MG63 (cell line): ENCODE data around the gene ZNF805. TPM values are rescaled to one million over a fixed set of nuclear protein-coding genes. Genes with fewer than 3 reads are reported as not detected.

Experiments
- DNase-seq: peaks from one replicate; pipeline ENCODE4 v3.0.0-alpha.2; 2020
- H3K27me3 ChIP-seq: fragments of 250-450 bp; sonication (Bioruptor Pico); 2 replicates; pipeline ENCODE4 v1.5.1; 2020; ENCODE audit warnings: mild to moderate bottlenecking, moderate library complexity
- H3K36me3 ChIP-seq: fragments of 250-450 bp; sonication (Bioruptor Pico); 2 replicates; pipeline ENCODE4 v1.5.1; 2020; ENCODE audit warnings: mild to moderate bottlenecking, moderate library complexity
- H3K4me3 ChIP-seq: fragments of 250-450 bp; sonication (Bioruptor Pico); 2 replicates; pipeline ENCODE4 v1.5.1; 2020; ENCODE audit warnings: mild to moderate bottlenecking, moderate library complexity
- H3K9me3 ChIP-seq: fragments of 250-450 bp; sonication (Bioruptor Pico); 2 replicates; pipeline ENCODE4 v1.5.1; 2020; ENCODE audit warnings: mild to moderate bottlenecking, moderate library complexity
- total RNA-seq: library from RNA; depleted of rRNA; stranded (reverse); fragments of >200 nt; shearing (Covaris generic); gene quantifications from 2 replicates; pipeline ENCODE4 v1.2.3, GENCODE V29; 2014; ENCODE audit warnings: low replicate concordance; rRNA removed

ZNF805 gene
- total RNA-seq, 1 experiment from 2014 or later = 12.7 TPM

DNA sequence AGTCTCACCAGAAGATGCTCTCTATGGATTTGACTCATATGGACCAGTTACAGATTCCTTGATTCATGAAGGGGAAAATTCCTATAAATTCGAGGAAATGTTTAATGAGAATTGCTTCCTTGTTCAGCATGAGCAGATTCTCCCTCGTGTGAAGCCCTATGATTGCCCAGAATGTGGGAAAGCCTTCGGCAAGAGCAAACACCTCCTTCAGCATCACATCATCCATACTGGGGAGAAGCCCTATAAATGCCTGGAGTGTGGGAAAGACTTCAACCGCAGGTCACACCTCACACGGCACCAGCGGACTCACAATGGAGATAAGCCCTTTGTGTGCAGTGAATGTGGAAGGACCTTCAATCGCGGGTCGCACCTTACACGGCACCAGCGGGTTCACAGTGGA is 50.5 kb downstream of the ZNF805 start:
- no peak for DNase-seq
- Histone ChIP-seq H3K27me3 (no peaks in the 10 kb centered on the region), H3K36me3 (peaks cover 100% of the 10 kb centered on the region), H3K9me3 (peaks cover 72% of the 10 kb centered on the region), H3K4me3 (no peak overlapping the region)

DNA sequence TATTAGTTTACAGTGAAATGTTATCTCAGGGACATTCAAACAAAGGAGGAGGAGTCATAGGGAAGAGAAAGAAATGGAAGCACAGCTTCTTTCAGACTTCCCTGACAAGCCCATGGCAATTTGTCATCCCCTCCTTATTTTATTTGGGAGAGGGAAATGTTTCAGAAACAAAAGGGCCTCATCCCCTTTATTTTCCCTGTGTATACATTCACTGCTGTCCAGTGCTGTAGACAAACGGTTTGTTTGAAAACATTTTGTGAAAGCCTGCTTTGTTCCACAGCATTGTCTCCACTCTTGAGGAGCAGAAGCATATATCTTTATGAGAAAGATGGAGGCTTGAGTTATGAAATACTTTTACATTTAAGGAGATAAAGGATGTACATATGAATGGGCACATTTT is 52.1 kb downstream of the ZNF805 start:
- H3K27me3 ChIP-seq = no peaks in the 10 kb centered on the region
- no peak overlapping the region for H3K4me3 ChIP-seq
- no peak for DNase-seq
- H3K36me3 ChIP-seq = peaks cover 99% of the 10 kb centered on the region
- H3K9me3 ChIP-seq = peaks cover 64% of the 10 kb centered on the region

DNA sequence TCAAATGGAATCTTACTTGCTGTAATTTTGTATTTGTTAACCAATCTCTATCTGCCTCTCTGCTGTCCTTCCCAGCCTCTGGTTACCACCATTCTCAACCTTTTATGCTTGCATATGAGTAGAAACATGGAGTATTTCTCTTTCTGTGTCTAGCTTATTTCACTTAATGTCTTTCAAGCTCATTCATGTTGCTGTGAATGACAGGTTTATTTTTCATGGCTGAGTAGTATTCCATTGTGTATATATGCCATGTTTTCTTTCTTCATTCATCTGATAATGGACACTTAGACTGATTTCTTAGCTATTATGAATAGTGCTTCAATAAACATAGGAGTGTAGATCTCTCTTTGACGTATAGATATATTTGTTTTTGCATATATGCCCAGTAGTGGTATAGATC is 53.3 kb downstream of the ZNF805 start:
- no peak overlapping the region for H3K4me3 ChIP-seq
- peaks cover 97% of the 10 kb centered on the region for H3K36me3 ChIP-seq
- peaks cover 61% of the 10 kb centered on the region for H3K9me3 ChIP-seq
- no peaks in the 10 kb centered on the region for H3K27me3 ChIP-seq
- DNase-seq = no peak

DNA sequence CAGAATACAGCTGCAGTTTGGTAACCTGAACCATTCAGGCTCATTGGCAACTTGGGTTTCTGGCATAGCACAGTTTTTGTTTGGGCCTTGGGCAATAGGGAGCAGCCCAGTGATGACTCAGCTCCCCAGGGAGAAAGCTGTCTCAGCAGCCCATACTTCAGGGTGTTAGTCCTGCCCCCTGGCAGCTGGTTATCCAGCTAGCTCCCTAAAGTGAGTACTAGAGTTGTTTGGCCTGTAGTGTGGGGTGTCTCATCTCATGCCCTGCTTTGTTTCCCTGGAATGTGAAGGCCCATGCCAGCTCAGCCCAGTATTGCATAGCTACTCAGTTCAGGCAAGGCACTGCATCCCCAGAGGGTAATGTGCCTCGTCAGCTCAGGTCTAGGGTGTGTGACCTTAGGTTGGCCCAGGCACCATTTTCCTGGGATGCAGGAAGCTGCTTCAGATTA is 61.6 kb downstream of the ZNF805 start:
- DNase-seq = peak; percentile 98
- Histone ChIP-seq H3K27me3 (0 out of 2 replicates have a peak, but pooled peaks cover 2% of the 10 kb centered on the region), H3K4me3 (no peak overlapping the region), H3K36me3 (peaks cover 92% of the 10 kb centered on the region), H3K9me3 (peaks cover 8% of the 10 kb centered on the region; the same call in 1 of the 2 replicates)

DNA sequence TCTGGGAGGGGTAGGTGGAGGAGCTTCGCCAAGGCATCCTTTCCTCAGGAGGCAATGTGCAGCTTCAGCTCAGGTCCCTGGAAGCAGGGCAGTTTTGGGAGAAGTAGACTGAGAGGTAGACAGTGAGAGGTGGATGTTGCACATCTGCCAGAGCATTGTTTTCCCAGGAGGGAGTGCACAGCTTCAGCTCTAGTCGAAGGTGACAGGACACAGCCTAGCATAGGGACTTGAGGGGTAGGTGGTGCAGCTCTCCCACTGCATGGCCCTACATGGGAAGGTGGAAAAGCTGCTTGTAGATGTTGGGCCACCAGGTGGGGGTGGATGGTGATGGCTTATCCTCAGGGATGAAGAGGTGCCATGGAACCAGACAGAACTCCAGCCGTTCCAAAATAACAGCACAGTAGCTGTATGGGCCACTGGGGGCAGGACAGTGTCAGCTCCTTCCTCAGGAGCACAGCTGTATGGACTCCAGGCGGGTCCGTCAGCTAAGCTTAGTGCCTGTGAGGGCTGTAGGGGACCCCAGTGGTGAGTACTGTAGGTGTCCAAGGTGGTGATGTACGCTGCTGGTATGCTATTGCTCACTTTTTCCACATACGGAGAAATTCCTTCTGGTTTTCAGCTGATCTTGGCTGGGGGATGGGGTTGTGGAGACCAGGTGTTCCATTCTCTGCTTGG is 62.4 kb downstream of the ZNF805 start:
- H3K27me3 ChIP-seq = 0 out of 2 replicates have a peak, but pooled peaks cover 2% of the 10 kb centered on the region
- peaks cover 85% of the 10 kb centered on the region for H3K36me3 ChIP-seq
- no peak overlapping the region for H3K4me3 ChIP-seq
- H3K9me3 ChIP-seq = peaks cover 5% of the 10 kb centered on the region; the same call in 1 of the 2 replicates
- no peak for DNase-seq

Other genes starting within 250 kb of the ZNF805 start
- gene USP29, start 120.6 kb upstream of the ZNF805 start, total RNA-seq = not detected in 2 replicates
- gene ZIM3, start 95.4 kb upstream of the ZNF805 start, total RNA-seq = not detected in 2 replicates
- gene DUXA, start 73.1 kb upstream of the ZNF805 start, total RNA-seq = not detected in 2 replicates
- 11.2 and 24.6 TPM in 2 replicates for gene ZNF264, start 49.1 kb upstream of the ZNF805 start, total RNA-seq
- gene AURKC, start 9.6 kb upstream of the ZNF805 start, total RNA-seq = 0.39 and 0.46 TPM in 2 replicates
- gene ZNF460, start 39.9 kb downstream of the ZNF805 start, total RNA-seq = 24.9 and 37.9 TPM in 2 replicates
- gene ZNF543, start 79.8 kb downstream of the ZNF805 start, total RNA-seq = 7.6 and 10.0 TPM in 2 replicates
- 10.6 and 11.9 TPM in 2 replicates for gene ZNF304, start 110.6 kb downstream of the ZNF805 start, total RNA-seq
- 13.6 and 42.5 TPM in 2 replicates for gene TRAPPC2B, start 122.9 kb downstream of the ZNF805 start, total RNA-seq
- gene ZNF547, start 122.9 kb downstream of the ZNF805 start, total RNA-seq = 6.5 and 10.6 TPM in 2 replicates
- 7.7 and 17.8 TPM in 2 replicates for gene ZNF548, start 149.2 kb downstream of the ZNF805 start, total RNA-seq
- gene ZNF17, start 170.5 kb downstream of the ZNF805 start, total RNA-seq = 7.9 and 15.9 TPM in 2 replicates
- gene ZNF749, start 194.7 kb downstream of the ZNF805 start, total RNA-seq = 15.6 and 15.9 TPM in 2 replicates
- gene VN1R1, start 216.5 kb downstream of the ZNF805 start, total RNA-seq = not detected in 2 replicates
- 3.3 and 4.7 TPM in 2 replicates for gene ZNF772, start 236.9 kb downstream of the ZNF805 start, total RNA-seq
- 8.7 and 26.1 TPM in 2 replicates for gene ZNF419, start 247.1 kb downstream of the ZNF805 start, total RNA-seq